ENCODE results near the gene CSTF3. TPM values are rescaled to one million over a fixed set of nuclear protein-coding genes. Genes with fewer than 3 reads are reported as not detected.
"Not testable (repeated sequence)": the region's sequence is repeated elsewhere in the genome, so short reads cannot be mapped to it uniquely, and the experiment has no call there.

Gene CSTF3
- total RNA-seq, 1 experiment from 2014 or later, result 45.6 TPM

GRCh38 chr11:33160587-33160986, 693 bp downstream of the CSTF3 start:
- H3F3A ChIP-seq (ENCODE audit: insufficient read depth, low read depth), result peaks cover 18% of the 10 kb centered on the region; the same call in 1 of the 2 replicates
- ChIA-PET CTCF (no interaction called here), POLR2A (ENCODE audit: unreplicated experiment) (interaction anchor here (0.6 to 0.7 kb wide), 3 partner anchors 41 to 268 kb away, joined by 4 to 11 read pairs (median 4); partner anchors contain the start of gene QSER1)
- H3K4me2 ChIP-seq, result peak overlapping the region; percentile 87
- no peaks in the 10 kb centered on the region for H3K9me3 ChIP-seq (ENCODE audit: insufficient read depth, low read depth)
- no peak for TF ChIP-seq EZH2 (IDR thresholded peaks at IDR 0.05; ENCODE audit: low read depth)
- TF ChIP-seq, protein P1, sequence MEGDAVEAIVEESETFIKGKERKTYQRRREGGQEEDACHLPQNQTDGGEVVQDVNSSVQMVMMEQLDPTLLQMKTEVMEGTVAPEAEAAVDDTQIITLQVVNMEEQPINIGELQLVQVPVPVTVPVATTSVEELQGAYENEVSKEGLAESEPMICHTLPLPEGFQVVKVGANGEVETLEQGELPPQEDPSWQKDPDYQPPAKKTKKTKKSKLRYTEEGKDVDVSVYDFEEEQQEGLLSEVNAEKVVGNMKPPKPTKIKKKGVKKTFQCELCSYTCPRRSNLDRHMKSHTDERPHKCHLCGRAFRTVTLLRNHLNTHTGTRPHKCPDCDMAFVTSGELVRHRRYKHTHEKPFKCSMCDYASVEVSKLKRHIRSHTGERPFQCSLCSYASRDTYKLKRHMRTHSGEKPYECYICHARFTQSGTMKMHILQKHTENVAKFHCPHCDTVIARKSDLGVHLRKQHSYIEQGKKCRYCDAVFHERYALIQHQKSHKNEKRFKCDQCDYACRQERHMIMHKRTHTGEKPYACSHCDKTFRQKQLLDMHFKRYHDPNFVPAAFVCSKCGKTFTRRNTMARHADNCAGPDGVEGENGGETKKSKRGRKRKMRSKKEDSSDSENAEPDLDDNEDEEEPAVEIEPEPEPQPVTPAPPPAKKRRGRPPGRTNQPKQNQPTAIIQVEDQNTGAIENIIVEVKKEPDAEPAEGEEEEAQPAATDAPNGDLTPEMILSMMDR (conservative IDR thresholded peaks at IDR 0.05), result no peak
- H3K36me3 ChIP-seq (ENCODE audit: low read depth), result peaks cover 18% of the 10 kb centered on the region
- H3K27me3 ChIP-seq (ENCODE audit: insufficient read depth, low read depth), result no peaks in the 10 kb centered on the region
- peak overlapping the region; percentile 76 for H3K4me3 ChIP-seq
- TSS peak; percentile 59 for BruUV-seq (replicated peaks)
- H3K79me2 ChIP-seq (ENCODE audit: low read depth), result peaks cover 57% of the 10 kb centered on the region
- intact Hi-C loops (cut with micrococcal nuclease; ENCODE audit: unreplicated experiment), result loop anchor here (5.0 to 10.0 kb wide), 3 partner anchors 446 to 578 kb away; partner anchors contain the start of genes CD59 and EIF3M
- H3K27ac ChIP-seq, result peak overlapping the region; percentile 75
- H4K20me1 ChIP-seq (ENCODE audit: insufficient read depth), result peaks cover 36% of the 10 kb centered on the region
- H2AFZ ChIP-seq, result peak overlapping the region; percentile 74
- H3K4me1 ChIP-seq (replicated peaks; ENCODE audit: insufficient read depth), result peaks cover 40% of the 10 kb centered on the region
- DNase-seq, result no peak
- H3K9me2 ChIP-seq (ENCODE audit: insufficient read depth), result no peaks in the 10 kb centered on the region

GRCh38 chr11:33160136-33160535, 1.1 kb downstream of the CSTF3 start:
- CTCF ChIA-PET, result no interaction called here
- peak overlapping the region; percentile 87 for H3K4me2 ChIP-seq

GRCh38 chr11:33159378-33159867, 1.9 kb downstream of the CSTF3 start:
- BruUV-seq (replicated peaks); intact Hi-C loops (cut with micrococcal nuclease; ENCODE audit: unreplicated experiment); H3K27ac ChIP-seq; H3K27me3 ChIP-seq (ENCODE audit: insufficient read depth, low read depth); H3K9me2 ChIP-seq (ENCODE audit: insufficient read depth); H2AFZ ChIP-seq; H3K9me3 ChIP-seq (ENCODE audit: insufficient read depth, low read depth); DNase-seq; CTCF ChIA-PET: not testable (repeated sequence)
- Histone ChIP-seq H3K79me2 (ENCODE audit: low read depth) (peaks cover 69% of the 10 kb centered on the region), H4K20me1 (ENCODE audit: insufficient read depth) (peaks cover 47% of the 10 kb centered on the region), H3K4me3 (peak overlapping the region; percentile 76), H3K4me1 (replicated peaks; ENCODE audit: insufficient read depth) (peaks cover 40% of the 10 kb centered on the region), H3F3A (ENCODE audit: insufficient read depth, low read depth) (peaks cover 20% of the 10 kb centered on the region; the same call in 1 of the 2 replicates), H3K4me2 (peak overlapping the region; percentile 87), H3K36me3 (ENCODE audit: low read depth) (peaks cover 21% of the 10 kb centered on the region)
- POLR2A ChIA-PET (ENCODE audit: unreplicated experiment), result interaction anchor here (0.7 kb wide), 1 partner anchor 320 kb away, joined by 4 read pairs; no protein-coding TSS in a partner anchor

More at GRCh38 chr11:33160136-33160535, 1.1 kb downstream of the CSTF3 start:
- peaks cover 40% of the 10 kb centered on the region for H4K20me1 ChIP-seq (ENCODE audit: insufficient read depth)
- no peak for TF ChIP-seq EZH2 (IDR thresholded peaks at IDR 0.05; ENCODE audit: low read depth)
- TF ChIP-seq, protein P1 (conservative IDR thresholded peaks at IDR 0.05), result no peak
- H3K27ac ChIP-seq, result peak overlapping the region; percentile 75
- no peaks in the 10 kb centered on the region for H3K9me2 ChIP-seq (ENCODE audit: insufficient read depth)
- H2AFZ ChIP-seq, result no peak overlapping the region
- POLR2A ChIA-PET (ENCODE audit: unreplicated experiment), result interaction anchor here (0.6 to 0.7 kb wide), 2 partner anchors 268 to 321 kb away, joined by 4 read pairs; partner anchors contain the start of gene QSER1
- BruUV-seq (replicated peaks), result no TSS peak
- H3K36me3 ChIP-seq (ENCODE audit: low read depth), result peaks cover 21% of the 10 kb centered on the region
- H3K79me2 ChIP-seq (ENCODE audit: low read depth), result peaks cover 62% of the 10 kb centered on the region
- peak overlapping the region; percentile 76 for H3K4me3 ChIP-seq
- intact Hi-C loops (cut with micrococcal nuclease; ENCODE audit: unreplicated experiment), result loop anchor here (5.0 to 10.0 kb wide), 3 partner anchors 445 to 578 kb away; partner anchors contain the start of genes CD59 and EIF3M
- H3F3A ChIP-seq (ENCODE audit: insufficient read depth, low read depth), result peaks cover 20% of the 10 kb centered on the region; the same call in 1 of the 2 replicates
- no peaks in the 10 kb centered on the region for H3K9me3 ChIP-seq (ENCODE audit: insufficient read depth, low read depth)
- H3K27me3 ChIP-seq (ENCODE audit: insufficient read depth, low read depth), result no peaks in the 10 kb centered on the region
- H3K4me1 ChIP-seq (replicated peaks; ENCODE audit: insufficient read depth), result peaks cover 40% of the 10 kb centered on the region
- DNase-seq, result peak in 1 of 2 experiments; percentile 43
